ENCODE measurements around the gene ABHD17A.

GRCh38 chr19:1837222-1837565 is 48.1 kb downstream of the ABHD17A start:
- TF ChIP-seq CHD2 (IDR thresholded peaks at IDR 0.05; ENCODE audit: low read length) (no peak), POLR2A (IDR thresholded peaks at IDR 0.05; ENCODE audit: control extremely low read depth in 1 of 2, low read depth in 2 of 2, low read length in 2 of 2) (no peak), RBBP5 (IDR thresholded peaks at IDR 0.05; ENCODE audit: borderline replicate concordance, low read depth, low read length) (no peak), JUN (IDR thresholded peaks at IDR 0.05; ENCODE audit: low read depth, low read length) (no peak), SIX5 (IDR thresholded peaks at IDR 0.05; ENCODE audit: low read depth, low read length) (no peak), SP2 (IDR thresholded peaks at IDR 0.05; ENCODE audit: low read length) (no peak), RNF2 (IDR thresholded peaks at IDR 0.05; ENCODE audit: borderline replicate concordance, low read depth, low read length, missing control alignments, poor library complexity, severe bottlenecking) (no peak)
- TF ChIP-seq, protein P1, sequence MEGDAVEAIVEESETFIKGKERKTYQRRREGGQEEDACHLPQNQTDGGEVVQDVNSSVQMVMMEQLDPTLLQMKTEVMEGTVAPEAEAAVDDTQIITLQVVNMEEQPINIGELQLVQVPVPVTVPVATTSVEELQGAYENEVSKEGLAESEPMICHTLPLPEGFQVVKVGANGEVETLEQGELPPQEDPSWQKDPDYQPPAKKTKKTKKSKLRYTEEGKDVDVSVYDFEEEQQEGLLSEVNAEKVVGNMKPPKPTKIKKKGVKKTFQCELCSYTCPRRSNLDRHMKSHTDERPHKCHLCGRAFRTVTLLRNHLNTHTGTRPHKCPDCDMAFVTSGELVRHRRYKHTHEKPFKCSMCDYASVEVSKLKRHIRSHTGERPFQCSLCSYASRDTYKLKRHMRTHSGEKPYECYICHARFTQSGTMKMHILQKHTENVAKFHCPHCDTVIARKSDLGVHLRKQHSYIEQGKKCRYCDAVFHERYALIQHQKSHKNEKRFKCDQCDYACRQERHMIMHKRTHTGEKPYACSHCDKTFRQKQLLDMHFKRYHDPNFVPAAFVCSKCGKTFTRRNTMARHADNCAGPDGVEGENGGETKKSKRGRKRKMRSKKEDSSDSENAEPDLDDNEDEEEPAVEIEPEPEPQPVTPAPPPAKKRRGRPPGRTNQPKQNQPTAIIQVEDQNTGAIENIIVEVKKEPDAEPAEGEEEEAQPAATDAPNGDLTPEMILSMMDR (IDR thresholded peaks at IDR 0.05; ENCODE audit: control extremely low read depth in 1 of 3, insufficient read depth in 1 of 3, low read depth in 1 of 3, low read length in 3 of 3): no peak
